ENCODE measurements around the gene TPM1. TPM values are rescaled to one million over a fixed set of nuclear protein-coding genes. Genes with fewer than 3 reads are reported as not detected.

The TPM1 gene
- total and polyA plus RNA-seq, 10 of the 15 experiments (the other 5 are each of a cell fraction or from before 2014, with no cell fraction given) = 0.43 to 10.0 (median 2.4) TPM

DNA sequence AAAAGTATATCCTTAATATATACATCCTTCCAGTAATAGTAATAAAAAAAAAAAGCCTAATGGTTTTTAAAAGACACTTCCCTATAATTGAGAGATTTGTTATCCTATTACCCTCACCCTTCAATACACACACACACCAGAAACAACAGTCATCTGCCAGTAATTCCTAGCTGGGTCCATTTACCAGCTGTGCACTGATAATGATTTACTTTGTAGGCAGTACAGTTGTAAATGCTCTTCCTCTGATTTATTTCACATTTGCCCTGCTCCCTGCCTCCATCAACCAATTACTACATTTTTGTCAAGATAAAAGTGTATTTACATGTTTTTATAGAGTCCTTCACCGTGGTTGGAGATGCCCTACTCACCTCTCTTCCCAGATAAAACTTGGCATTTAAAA is 12.4 kb downstream of the TPM1 start (continued):
- no peak for TF ChIP-seq MLLT1 (IDR thresholded peaks at IDR 0.05)
- no peak for TF ChIP-seq BCL11A (IDR thresholded peaks at IDR 0.05; ENCODE audit: low read depth, low read length)
- TF ChIP-seq NFXL1 (IDR thresholded peaks at IDR 0.05; ENCODE audit: borderline replicate concordance) = no peak
- TF ChIP-seq, protein P1, sequence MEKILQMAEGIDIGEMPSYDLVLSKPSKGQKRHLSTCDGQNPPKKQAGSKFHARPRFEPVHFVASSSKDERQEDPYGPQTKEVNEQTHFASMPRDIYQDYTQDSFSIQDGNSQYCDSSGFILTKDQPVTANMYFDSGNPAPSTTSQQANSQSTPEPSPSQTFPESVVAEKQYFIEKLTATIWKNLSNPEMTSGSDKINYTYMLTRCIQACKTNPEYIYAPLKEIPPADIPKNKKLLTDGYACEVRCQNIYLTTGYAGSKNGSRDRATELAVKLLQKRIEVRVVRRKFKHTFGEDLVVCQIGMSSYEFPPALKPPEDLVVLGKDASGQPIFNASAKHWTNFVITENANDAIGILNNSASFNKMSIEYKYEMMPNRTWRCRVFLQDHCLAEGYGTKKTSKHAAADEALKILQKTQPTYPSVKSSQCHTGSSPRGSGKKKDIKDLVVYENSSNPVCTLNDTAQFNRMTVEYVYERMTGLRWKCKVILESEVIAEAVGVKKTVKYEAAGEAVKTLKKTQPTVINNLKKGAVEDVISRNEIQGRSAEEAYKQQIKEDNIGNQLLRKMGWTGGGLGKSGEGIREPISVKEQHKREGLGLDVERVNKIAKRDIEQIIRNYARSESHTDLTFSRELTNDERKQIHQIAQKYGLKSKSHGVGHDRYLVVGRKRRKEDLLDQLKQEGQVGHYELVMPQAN (conservative IDR thresholded peaks at IDR 0.05) = no peak
- TF ChIP-seq E2F8 (IDR thresholded peaks at IDR 0.05; ENCODE audit: low read depth, partially characterized antibody) = no peak
- TF ChIP-seq HCFC1 (IDR thresholded peaks at IDR 0.05; ENCODE audit: low read length) = no peak
- no peak for TF ChIP-seq ZSCAN29 (IDR thresholded peaks at IDR 0.05)
- no peak for TF ChIP-seq YBX1 (IDR thresholded peaks at IDR 0.05)
- no peak for TF ChIP-seq POLR2AphosphoS5 (IDR thresholded peaks at IDR 0.05; ENCODE audit: low read length)
- TF ChIP-seq SRF (IDR thresholded peaks at IDR 0.05; ENCODE audit: low read depth in 2 of 2, low read length in 2 of 2) = no peak
- TF ChIP-seq KLF5 (IDR thresholded peaks at IDR 0.05; ENCODE audit: partially characterized antibody) = no peak

Data from GM12878 (cell line).